ENCODE results near the gene USP32.

- TF ChIP-seq BRCA1 (IDR thresholded peaks at IDR 0.05; ENCODE audit: low read depth, low read length), result no peak
- TF ChIP-seq EZH2 (IDR thresholded peaks at IDR 0.05; ENCODE audit: borderline replicate concordance, control insufficient read depth, low read depth, low read length), result no peak
- TF ChIP-seq CEBPB (IDR thresholded peaks at IDR 0.05; ENCODE audit: borderline replicate concordance in 1 of 2, low read depth in 2 of 2, low read length in 2 of 2), result no peak
- TF ChIP-seq GABPA (IDR thresholded peaks at IDR 0.05; ENCODE audit: low read depth), result no peak
- TF ChIP-seq REST (IDR thresholded peaks at IDR 0.05; ENCODE audit: low read depth, low read length), result no peak
- no peak for TF ChIP-seq HCFC1 (IDR thresholded peaks at IDR 0.05; ENCODE audit: low read length)
- TF ChIP-seq YY1 (IDR thresholded peaks at IDR 0.05; ENCODE audit: low read depth, low read length), result no peak
- TF ChIP-seq HDGF (IDR thresholded peaks at IDR 0.05), result no peak
- no peak for TF ChIP-seq KAT2A (conservative IDR thresholded peaks at IDR 0.05; ENCODE audit: control insufficient read depth, low read depth, low read length)
- TF ChIP-seq EGR1 (IDR thresholded peaks at IDR 0.05; ENCODE audit: borderline replicate concordance in 1 of 2, low read depth in 2 of 2, low read length in 2 of 2), result no peak
- no peak for TF ChIP-seq CTCF (IDR thresholded peaks at IDR 0.05 in 2 of 3, conservative IDR thresholded peaks at IDR 0.05 in 1 of 3; ENCODE audit: control insufficient read depth in 2 of 3, extremely low read depth in 1 of 3, insufficient read depth in 1 of 3, low read depth in 3 of 3, low read length in 3 of 3)
Observed at GRCh38 chr17:60327901-60328273, 64.0 kb downstream of the USP32 start.

Measured in GM12878 (cell line).